Activated naive CD4-positive, alpha-beta T cell treated with anti-CD3 and anti-CD28 coated beads, Interleukin-2, amount 50 U/mL, for 72 hours (primary cell): Measurements from ENCODE around the gene SIDT2. TPM values are rescaled to one million over a fixed set of nuclear protein-coding genes. Genes with fewer than 3 reads are reported as not detected.

ENCODE experiments used
- ATAC-seq, 2 donors: fragments of 150-1000 bp; cut with Tn5 transposase; 2 replicates each; pipeline ENCODE4 v1.10.0; 2021; ENCODE audit warnings: mild to moderate bottlenecking in 2 of 2, moderate library complexity in 2 of 2
- DNase-seq, 2 donors: peaks; one replicate each; pipeline ENCODE4 v3.0.0; 2021 to 2022; ENCODE audit warnings: low spot score in 2 of 2
- H3K27ac Mint-ChIP-seq, 2 donors: one replicate each; pipeline ENCODE4 v1.8.0; 2022; ENCODE audit warnings: mild to moderate bottlenecking in 2 of 2, mixed read lengths in 2 of 2
- H3K36me3 Mint-ChIP-seq, 2 donors: one replicate each; pipeline ENCODE4 v1.8.0; 2022; ENCODE audit warnings: mixed read lengths in 2 of 2
- H3K9me3 Mint-ChIP-seq, 2 donors: one replicate each; pipeline ENCODE4 v1.8.0; 2022; ENCODE audit warnings: mixed read lengths in 2 of 2
- total RNA-seq, 2 donors: library from RNA; stranded (reverse); gene quantifications; one replicate each; pipeline ENCODE4 v1.2.3, GENCODE V29; 2022

The SIDT2 gene
- total RNA-seq, 2 donors from 2014 or later: 20.9 to 32.0 TPM

GRCh38 chr11:117219995-117220394, 41.5 kb downstream of the SIDT2 start:
- H3K9me3 Mint-ChIP-seq: no peaks in the 10 kb centered on the region
- no peak for ATAC-seq

GRCh38 chr11:117220568-117220967, 42.0 kb downstream of the SIDT2 start:
- H3K27ac Mint-ChIP-seq: peak overlapping the region in 1 of 2 donors; percentile 65
- ATAC-seq (peak in 1 of 2 donors; percentile 32), DNase-seq (no peak)
- peaks cover 11 to 25% of the 10 kb centered on the region in 2 donors for H3K36me3 Mint-ChIP-seq
- no peaks in the 10 kb centered on the region for H3K9me3 Mint-ChIP-seq

More at GRCh38 chr11:117219995-117220394, 41.5 kb downstream of the SIDT2 start:
- DNase-seq: no peak
- Mint-ChIP-seq H3K27ac (no peak overlapping the region), H3K36me3 (peaks cover 11 to 20% of the 10 kb centered on the region in 2 donors)

DNA sequence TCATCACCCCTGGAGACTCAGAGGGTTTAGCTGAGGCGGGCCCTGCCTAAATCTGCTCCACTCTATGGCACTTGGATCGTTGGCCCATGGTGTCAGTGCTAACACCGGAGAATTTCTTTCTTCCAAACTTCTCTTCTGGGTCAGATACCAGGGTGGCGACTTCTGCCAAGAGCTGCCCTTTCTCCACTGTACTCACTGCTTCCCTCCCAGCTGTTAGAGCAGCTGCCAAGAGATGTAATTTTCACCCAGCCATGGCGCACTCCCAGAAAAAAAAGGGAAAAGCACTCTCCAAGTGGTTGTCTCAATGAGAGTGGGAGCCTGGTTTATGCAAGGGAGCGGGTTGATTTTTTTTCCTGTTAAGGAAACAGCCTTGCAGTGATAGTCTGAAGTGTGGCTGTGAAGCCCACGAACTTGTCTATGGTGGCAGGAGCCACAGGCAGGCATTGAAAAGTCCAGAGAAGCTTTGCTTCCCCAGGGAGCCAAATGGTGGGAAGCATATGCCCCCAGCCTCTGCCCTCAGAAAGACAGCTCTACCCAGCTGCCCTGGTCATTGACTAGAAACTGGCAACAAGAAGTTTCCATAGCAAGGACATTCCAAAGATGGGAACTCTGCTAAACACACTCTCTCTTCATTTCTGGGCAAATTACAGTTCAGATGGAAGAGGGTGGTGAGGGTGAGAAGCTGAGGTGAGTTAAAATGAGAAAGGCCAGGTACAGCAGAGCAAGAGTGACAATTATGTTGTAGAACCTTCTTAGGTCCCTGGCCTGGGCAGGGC, 42.6 kb downstream of the SIDT2 start:
- DNase-seq (no peak), ATAC-seq (no peak)
- Mint-ChIP-seq H3K27ac (peak overlapping the region in 1 of 2 donors; percentile 65), H3K36me3 (peaks cover 11 to 25% of the 10 kb centered on the region in 2 donors), H3K9me3 (no peaks in the 10 kb centered on the region)

GRCh38 chr11:117221775-117222517, 43.4 kb downstream of the SIDT2 start:
- no peaks in the 10 kb centered on the region for H3K9me3 Mint-ChIP-seq
- H3K36me3 Mint-ChIP-seq: peaks cover 16 to 31% of the 10 kb centered on the region in 2 donors
- ATAC-seq (no peak), DNase-seq (no peak)
- H3K27ac Mint-ChIP-seq: peak overlapping the region in 1 of 2 donors; percentile 85

DNA sequence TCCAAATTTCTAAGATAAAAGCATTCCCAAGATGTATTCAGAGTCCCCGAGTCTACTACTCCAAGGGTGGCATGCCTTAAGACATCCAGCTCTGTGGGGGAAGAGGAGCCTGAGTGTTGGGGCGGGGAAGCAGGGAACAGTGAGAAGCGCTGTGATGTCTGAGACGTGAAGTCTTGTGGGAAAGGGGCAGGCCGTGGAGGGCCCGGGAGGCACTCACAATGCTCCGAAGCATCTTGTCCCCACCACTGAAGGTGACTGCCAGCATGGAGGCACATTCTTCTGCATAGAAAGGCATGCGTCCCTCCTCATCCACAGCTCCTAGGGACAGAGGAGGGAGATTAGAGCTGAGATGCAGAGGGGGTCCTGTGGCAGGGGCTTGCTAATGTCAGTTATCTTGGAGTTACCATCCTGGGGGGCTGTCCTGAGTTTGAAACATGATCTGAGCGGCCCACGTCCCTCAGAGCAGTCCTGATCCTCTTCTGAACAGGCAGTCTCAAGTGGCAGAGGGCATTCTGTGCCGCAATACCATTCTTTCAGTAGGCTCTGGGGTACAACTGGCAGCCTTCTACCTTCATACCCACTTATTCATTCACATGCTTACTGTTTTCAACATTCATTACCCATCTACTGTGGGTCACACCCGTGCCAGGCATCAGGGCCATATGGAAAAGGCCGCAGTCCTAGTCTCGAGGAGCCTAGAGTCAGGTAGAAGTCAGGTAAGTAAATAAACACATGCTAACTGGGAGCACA, 44.6 kb downstream of the SIDT2 start:
- Mint-ChIP-seq H3K36me3 (peaks cover 17 to 39% of the 10 kb centered on the region in 2 donors), H3K27ac (no peak overlapping the region), H3K9me3 (no peaks in the 10 kb centered on the region)
- DNase-seq (no peak), ATAC-seq (no peak)

DNA sequence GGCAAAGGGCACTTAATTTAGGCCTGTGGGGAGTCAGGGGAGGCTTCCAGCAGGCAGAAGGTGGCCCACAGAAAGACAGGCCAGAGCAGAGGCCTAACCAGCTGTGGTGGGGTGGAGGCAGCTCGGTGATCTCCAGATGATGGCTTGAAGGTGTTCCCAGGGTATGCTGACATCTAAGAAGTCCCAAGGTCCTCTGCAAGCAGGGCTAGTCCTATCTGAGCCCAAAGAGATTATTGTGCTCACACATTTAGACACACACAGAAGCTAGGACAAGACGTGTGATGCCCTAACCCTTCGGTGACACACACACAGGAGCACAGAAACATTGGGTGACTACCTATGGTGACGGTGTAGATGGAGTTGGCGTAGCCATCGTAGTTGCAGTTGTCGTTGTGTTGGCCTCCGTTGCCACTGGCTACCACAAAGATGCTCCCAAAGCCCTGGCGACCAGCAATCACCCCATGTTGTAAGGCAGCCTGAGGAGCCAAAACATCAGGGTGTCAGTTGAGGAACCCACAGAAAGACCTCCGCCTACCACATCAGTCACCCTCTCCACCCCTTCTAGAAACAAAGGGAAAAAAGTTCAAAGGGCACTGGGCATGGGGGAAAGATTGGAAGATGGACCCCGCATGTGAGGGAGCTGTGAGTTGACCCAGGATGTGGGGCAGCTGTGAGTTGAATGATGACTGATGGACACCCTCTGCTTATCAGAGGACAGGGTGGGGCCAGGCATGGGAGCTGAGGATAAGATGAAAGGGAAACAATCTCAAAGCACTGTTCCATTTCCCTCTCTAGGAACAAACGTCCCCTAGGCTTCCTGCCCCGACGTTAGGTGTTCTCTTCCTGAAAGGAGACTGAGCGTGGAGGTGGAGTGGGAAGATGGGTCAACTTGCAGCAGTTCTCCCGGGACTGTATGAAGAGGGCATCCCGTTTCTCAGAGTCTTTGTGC, 45.5 kb downstream of the SIDT2 start:
- no peaks in the 10 kb centered on the region for H3K9me3 Mint-ChIP-seq
- H3K36me3 Mint-ChIP-seq: peaks cover 25 to 37% of the 10 kb centered on the region in 2 donors
- ATAC-seq (no peak), DNase-seq (no peak)
- peak overlapping the region; percentile 57 to 74 for H3K27ac Mint-ChIP-seq

GRCh38 chr11:117225553-117226170, 47.1 kb downstream of the SIDT2 start:
- Mint-ChIP-seq H3K27ac (no peak overlapping the region), H3K36me3 (peaks cover 35 to 45% of the 10 kb centered on the region in 2 donors), H3K9me3 (no peaks in the 10 kb centered on the region)
- ATAC-seq: no peak
- no peak for DNase-seq

- peak; percentile 30 to 39 for ATAC-seq
- Mint-ChIP-seq H3K27ac (peak overlapping the region in 1 of 2 donors; percentile 81), H3K9me3 (no peaks in the 10 kb centered on the region), H3K36me3 (peaks cover 42 to 54% of the 10 kb centered on the region in 2 donors)
- DNase-seq: peak in 1 of 2 donors; percentile 36
These were observed 48.1 kb downstream of the SIDT2 start for GRCh38 chr11:117226388-117227385.

- DNase-seq (no peak), ATAC-seq (no peak)
- Mint-ChIP-seq H3K9me3 (no peaks in the 10 kb centered on the region), H3K36me3 (peaks cover 50 to 60% of the 10 kb centered on the region in 2 donors), H3K27ac (peak overlapping the region; percentile 95 to 96)
These were observed 49.5 kb downstream of the SIDT2 start for GRCh38 chr11:117228091-117228490.

- peak overlapping the region; percentile 96 to 100 for H3K27ac Mint-ChIP-seq
- no peaks in the 10 kb centered on the region for H3K9me3 Mint-ChIP-seq
- DNase-seq: no peak
- H3K36me3 Mint-ChIP-seq: peaks cover 50 to 54% of the 10 kb centered on the region in 2 donors
- no peak for ATAC-seq
These were observed 50.9 kb downstream of the SIDT2 start for GRCh38 chr11:117229411-117229810.

GRCh38 chr11:117229931-117230285, 51.4 kb downstream of the SIDT2 start:
- Mint-ChIP-seq H3K27ac (peak overlapping the region; percentile 96 to 100), H3K9me3 (no peaks in the 10 kb centered on the region), H3K36me3 (peaks cover 50 to 52% of the 10 kb centered on the region in 2 donors)
- ATAC-seq (no peak), DNase-seq (no peak)

GRCh38 chr11:117230286-117230961, 51.9 kb downstream of the SIDT2 start:
- ATAC-seq (peak; percentile 71 to 74), DNase-seq (peak; percentile 67 to 68)
- Mint-ChIP-seq H3K27ac (peak overlapping the region; percentile 96 to 100), H3K9me3 (no peaks in the 10 kb centered on the region), H3K36me3 (peaks cover 46 to 50% of the 10 kb centered on the region in 2 donors)

GRCh38 chr11:117230999-117231841, 52.7 kb downstream of the SIDT2 start:
- Mint-ChIP-seq H3K36me3 (peaks cover 45 to 50% of the 10 kb centered on the region in 2 donors), H3K27ac (peak overlapping the region; percentile 96 to 100), H3K9me3 (no peaks in the 10 kb centered on the region)
- DNase-seq (peak in 1 of 2 donors; percentile 26), ATAC-seq (peak in 1 of 2 donors; percentile 5)
